ENCODE measurements around the gene ATP1B2. TPM values are rescaled to one million over a fixed set of nuclear protein-coding genes. Genes with fewer than 3 reads are reported as not detected.

ATP1B2 gene
- total and polyA plus RNA-seq, 9 of the 15 experiments (the other 6 are each of a cell fraction or from before 2014, with no cell fraction given), result 0.23 to 6.0 (median 0.99) TPM

DNA sequence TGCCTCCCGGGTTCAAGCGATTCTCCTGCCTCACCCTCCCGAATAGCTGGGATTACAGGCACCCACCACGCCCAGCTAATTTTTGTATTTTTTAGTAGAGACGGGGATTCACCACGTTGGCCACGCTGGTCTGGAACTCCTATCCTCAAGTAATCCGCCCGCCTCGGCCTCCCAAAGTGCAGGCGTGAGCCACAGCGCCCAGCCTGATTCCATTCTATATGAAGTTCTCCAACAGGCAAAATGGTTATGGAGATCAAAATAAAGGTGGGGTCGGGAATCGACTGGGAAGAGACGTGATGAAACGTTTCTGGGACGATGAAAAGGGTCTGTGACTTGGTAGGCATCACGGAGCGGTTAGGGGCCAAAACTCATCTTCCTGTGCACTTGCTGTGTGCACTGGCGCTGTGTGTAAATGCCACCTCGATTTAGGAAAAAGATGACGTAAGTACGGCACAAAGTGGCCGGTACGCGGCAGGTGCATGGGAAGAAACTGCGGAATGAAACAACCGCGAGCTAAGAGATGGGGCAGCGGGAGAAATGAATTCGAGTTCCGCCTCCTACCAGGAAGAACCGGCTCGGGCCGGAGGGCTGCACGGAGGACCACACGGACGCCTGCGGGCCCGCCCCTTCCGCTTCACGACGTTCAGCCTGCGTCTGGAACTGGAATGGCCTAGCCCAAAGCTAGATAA, 35.0 kb downstream of the ATP1B2 start (continued):
- TF ChIP-seq SMARCB1 (IDR thresholded peaks at IDR 0.05; ENCODE audit: insufficient read length, low read depth) (no peak), ZNF239 (CRISPR knock-in tag; IDR thresholded peaks at IDR 0.05) (no peak), SOX6 (IDR thresholded peaks at IDR 0.05) (no peak), MTA1 (IDR thresholded peaks at IDR 0.05; ENCODE audit: borderline replicate concordance) (no peak), SRSF7 (optimal IDR thresholded peaks at IDR 0.05; ENCODE audit: low read depth, low read length) (no peak), PHB2 (IDR thresholded peaks at IDR 0.05; ENCODE audit: low read depth) (no peak), ARNT (IDR thresholded peaks at IDR 0.05) (no peak), PHB (CRISPR knock-in tag; IDR thresholded peaks at IDR 0.05) (no peak), FUS (optimal IDR thresholded peaks at IDR 0.05; ENCODE audit: low read depth, low read length) (no peak)
- TF ChIP-seq, protein P1, sequence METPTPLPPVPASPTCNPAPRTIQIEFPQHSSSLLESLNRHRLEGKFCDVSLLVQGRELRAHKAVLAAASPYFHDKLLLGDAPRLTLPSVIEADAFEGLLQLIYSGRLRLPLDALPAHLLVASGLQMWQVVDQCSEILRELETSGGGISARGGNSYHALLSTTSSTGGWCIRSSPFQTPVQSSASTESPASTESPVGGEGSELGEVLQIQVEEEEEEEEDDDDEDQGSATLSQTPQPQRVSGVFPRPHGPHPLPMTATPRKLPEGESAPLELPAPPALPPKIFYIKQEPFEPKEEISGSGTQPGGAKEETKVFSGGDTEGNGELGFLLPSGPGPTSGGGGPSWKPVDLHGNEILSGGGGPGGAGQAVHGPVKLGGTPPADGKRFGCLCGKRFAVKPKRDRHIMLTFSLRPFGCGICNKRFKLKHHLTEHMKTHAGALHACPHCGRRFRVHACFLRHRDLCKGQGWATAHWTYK (CRISPR knock-in tag; IDR thresholded peaks at IDR 0.05), result no peak
- TF ChIP-seq, protein P2, sequence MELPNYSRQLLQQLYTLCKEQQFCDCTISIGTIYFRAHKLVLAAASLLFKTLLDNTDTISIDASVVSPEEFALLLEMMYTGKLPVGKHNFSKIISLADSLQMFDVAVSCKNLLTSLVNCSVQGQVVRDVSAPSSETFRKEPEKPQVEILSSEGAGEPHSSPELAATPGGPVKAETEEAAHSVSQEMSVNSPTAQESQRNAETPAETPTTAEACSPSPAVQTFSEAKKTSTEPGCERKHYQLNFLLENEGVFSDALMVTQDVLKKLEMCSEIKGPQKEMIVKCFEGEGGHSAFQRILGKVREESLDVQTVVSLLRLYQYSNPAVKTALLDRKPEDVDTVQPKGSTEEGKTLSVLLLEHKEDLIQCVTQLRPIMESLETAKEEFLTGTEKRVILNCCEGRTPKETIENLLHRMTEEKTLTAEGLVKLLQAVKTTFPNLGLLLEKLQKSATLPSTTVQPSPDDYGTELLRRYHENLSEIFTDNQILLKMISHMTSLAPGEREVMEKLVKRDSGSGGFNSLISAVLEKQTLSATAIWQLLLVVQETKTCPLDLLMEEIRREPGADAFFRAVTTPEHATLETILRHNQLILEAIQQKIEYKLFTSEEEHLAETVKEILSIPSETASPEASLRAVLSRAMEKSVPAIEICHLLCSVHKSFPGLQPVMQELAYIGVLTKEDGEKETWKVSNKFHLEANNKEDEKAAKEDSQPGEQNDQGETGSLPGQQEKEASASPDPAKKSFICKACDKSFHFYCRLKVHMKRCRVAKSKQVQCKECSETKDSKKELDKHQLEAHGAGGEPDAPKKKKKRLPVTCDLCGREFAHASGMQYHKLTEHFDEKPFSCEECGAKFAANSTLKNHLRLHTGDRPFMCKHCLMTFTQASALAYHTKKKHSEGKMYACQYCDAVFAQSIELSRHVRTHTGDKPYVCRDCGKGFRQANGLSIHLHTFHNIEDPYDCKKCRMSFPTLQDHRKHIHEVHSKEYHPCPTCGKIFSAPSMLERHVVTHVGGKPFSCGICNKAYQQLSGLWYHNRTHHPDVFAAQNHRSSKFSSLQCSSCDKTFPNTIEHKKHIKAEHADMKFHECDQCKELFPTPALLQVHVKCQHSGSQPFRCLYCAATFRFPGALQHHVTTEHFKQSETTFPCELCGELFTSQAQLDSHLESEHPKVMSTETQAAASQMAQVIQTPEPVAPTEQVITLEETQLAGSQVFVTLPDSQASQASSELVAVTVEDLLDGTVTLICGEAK (IDR thresholded peaks at IDR 0.05), result peak; percentile 80
- TF ChIP-seq, protein P2 (CRISPR knock-in tag; IDR thresholded peaks at IDR 0.05), result no peak
- TF ChIP-seq, protein P3, sequence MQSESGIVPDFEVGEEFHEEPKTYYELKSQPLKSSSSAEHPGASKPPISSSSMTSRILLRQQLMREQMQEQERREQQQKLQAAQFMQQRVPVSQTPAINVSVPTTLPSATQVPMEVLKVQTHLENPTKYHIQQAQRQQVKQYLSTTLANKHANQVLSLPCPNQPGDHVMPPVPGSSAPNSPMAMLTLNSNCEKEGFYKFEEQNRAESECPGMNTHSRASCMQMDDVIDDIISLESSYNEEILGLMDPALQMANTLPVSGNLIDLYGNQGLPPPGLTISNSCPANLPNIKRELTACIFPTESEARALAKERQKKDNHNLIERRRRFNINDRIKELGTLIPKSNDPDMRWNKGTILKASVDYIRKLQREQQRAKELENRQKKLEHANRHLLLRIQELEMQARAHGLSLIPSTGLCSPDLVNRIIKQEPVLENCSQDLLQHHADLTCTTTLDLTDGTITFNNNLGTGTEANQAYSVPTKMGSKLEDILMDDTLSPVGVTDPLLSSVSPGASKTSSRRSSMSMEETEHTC (IDR thresholded peaks at IDR 0.05), result no peak
- TF ChIP-seq, protein P4, sequence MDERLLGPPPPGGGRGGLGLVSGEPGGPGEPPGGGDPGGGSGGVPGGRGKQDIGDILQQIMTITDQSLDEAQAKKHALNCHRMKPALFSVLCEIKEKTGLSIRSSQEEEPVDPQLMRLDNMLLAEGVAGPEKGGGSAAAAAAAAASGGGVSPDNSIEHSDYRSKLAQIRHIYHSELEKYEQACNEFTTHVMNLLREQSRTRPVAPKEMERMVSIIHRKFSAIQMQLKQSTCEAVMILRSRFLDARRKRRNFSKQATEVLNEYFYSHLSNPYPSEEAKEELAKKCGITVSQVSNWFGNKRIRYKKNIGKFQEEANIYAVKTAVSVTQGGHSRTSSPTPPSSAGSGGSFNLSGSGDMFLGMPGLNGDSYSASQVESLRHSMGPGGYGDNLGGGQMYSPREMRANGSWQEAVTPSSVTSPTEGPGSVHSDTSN (CRISPR knock-in tag; IDR thresholded peaks at IDR 0.05; ENCODE audit: low read depth), result no peak
- TF ChIP-seq, protein P4 (tag; conservative IDR thresholded peaks at IDR 0.05; ENCODE audit: low read depth), result no peak
